Lower leg skin (tissue), 4 donors: ENCODE measurements around the gene INO80B. TPM values are rescaled to one million over a fixed set of nuclear protein-coding genes. Genes with fewer than 3 reads are reported as not detected.

Experiments used
- DNase-seq, 2 donors: peaks; one replicate each; pipeline ENCODE4 v3.0.0-alpha.2; 2019; ENCODE audit warnings: low spot score in 2 of 2
- H3K4me3 ChIP-seq: fragments of 200-600 bp; sonication (generic); 2 replicates; pipeline ENCODE4 v1.5.1; 2017; ENCODE audit warnings: mild to moderate bottlenecking, low read depth; ENCODE audit not compliant: poor library complexity, severe bottlenecking
- POLR2A ChIP-seq, 2 donors: fragments of 450-650 bp; IDR thresholded peaks; one replicate each; pipeline ENCODE4 v1.6.1; 2016 to 2017; ENCODE audit warnings: antibody characterized with exemption in 2 of 2, mild to moderate bottlenecking in 1 of 2, moderate library complexity in 1 of 2
- WGBS, 2 donors: methylation state at CpG; one replicate each; pipeline ENCODE4 v1.1.5; 2018; 5-methylcytosine and 5-hydroxymethylcytosine counted together
- intact Hi-C: fragments of 100-400 bp; cut with DNase I; formaldehyde crosslinking; loops from one replicate; pipeline ENCODE4 v1.15.0; 2023; ENCODE audit warnings: low total_unique reads
- total RNA-seq, 4 donors: library from RNA; depleted of rRNA; stranded (reverse); fragments of >200 nt; gene quantifications; one replicate each; pipeline ENCODE4 v1.1.0, GENCODE V29; 2016
- TF ChIP-seq, protein P1 (sequence below), 3 donors: fragments of 450-650 bp; IDR thresholded peaks; one replicate each; pipeline ENCODE4 v1.5.1; 2016; ENCODE audit warnings: antibody characterized with exemption in 3 of 3, mild to moderate bottlenecking in 3 of 3, moderate library complexity in 2 of 3

The INO80B gene
- total RNA-seq, 4 donors from 2014 or later = 19.3 to 39.6 (median 31.8) TPM

DNA sequence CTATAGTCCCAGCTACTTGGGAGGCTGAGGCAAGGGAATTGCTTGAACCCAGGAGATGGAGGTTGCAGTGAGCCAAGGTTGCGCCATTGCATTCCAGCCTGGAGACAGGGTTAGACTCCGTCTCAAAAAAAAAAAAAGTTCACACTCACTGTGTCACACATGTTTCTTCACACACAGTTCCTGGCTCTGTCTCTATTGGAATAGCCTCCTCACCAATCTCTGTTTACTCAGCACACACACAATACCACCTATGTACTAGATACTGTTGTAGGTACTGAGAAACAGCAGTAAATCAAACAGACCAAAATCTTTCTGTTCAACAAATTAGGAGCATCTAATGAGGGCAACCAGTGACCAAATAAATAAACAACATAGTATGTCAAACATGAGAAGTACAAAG is 31.3 kb downstream of the INO80B start:
- intact Hi-C loops = no loop called here
- 88% methylated on average over 2 of the region's 2 CpGs for WGBS, 2 donors
- H3K4me3 ChIP-seq = no peak overlapping the region
- TF ChIP-seq, protein P1, sequence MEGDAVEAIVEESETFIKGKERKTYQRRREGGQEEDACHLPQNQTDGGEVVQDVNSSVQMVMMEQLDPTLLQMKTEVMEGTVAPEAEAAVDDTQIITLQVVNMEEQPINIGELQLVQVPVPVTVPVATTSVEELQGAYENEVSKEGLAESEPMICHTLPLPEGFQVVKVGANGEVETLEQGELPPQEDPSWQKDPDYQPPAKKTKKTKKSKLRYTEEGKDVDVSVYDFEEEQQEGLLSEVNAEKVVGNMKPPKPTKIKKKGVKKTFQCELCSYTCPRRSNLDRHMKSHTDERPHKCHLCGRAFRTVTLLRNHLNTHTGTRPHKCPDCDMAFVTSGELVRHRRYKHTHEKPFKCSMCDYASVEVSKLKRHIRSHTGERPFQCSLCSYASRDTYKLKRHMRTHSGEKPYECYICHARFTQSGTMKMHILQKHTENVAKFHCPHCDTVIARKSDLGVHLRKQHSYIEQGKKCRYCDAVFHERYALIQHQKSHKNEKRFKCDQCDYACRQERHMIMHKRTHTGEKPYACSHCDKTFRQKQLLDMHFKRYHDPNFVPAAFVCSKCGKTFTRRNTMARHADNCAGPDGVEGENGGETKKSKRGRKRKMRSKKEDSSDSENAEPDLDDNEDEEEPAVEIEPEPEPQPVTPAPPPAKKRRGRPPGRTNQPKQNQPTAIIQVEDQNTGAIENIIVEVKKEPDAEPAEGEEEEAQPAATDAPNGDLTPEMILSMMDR (IDR thresholded peaks at IDR 0.05) = no peak
- no peak for TF ChIP-seq POLR2A (IDR thresholded peaks at IDR 0.05)
- no peak for DNase-seq

DNA sequence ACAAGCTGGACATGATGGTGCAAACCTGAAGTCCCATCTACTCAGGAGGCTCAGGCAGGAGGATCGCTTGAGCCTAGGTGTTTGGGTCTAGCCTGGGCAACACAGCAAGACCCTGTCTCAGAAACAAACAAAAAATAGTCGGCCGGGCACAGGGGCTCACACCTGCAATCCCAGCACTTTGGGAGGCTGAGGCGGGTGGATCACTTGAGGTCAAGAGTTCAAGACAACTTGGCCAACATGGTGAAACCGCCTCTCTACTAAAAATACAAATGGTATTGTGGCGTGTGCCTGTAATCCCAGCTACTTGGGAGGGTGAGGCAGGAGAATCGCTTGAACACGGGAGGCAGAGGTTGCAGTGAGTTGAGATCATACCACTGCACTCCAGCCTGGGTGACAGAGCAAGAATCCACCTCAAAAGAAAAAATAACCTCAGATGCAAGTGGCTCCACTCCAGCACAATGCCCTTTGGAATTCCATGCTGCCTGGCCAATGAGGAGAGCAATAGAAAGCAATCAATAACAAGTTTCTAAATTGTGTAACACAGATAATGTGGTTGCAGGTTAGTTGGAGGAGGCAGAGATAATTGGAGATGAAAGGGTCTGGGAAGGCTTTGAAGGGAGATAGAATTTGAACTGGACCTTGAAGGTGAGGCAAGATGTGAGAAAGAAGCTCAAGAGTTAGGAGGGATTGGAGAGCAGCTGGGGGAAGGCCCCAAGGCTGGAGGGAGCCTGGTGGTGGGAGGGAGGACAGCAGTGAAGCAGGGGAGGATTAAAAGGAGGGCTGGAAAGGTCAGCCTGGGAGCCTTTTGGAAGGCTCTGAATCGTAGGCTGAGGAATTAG is 34.0 kb downstream of the INO80B start:
- DNase-seq = no peak
- H3K4me3 ChIP-seq = no peak overlapping the region
- TF ChIP-seq, protein P1 (IDR thresholded peaks at IDR 0.05) = peak in 1 of 3 donors; percentile 12
- TF ChIP-seq POLR2A (IDR thresholded peaks at IDR 0.05) = no peak
- intact Hi-C loops = no loop called here
- WGBS, 2 donors = 90 to 92% methylated on average over 9 of the region's 9 CpGs

DNA sequence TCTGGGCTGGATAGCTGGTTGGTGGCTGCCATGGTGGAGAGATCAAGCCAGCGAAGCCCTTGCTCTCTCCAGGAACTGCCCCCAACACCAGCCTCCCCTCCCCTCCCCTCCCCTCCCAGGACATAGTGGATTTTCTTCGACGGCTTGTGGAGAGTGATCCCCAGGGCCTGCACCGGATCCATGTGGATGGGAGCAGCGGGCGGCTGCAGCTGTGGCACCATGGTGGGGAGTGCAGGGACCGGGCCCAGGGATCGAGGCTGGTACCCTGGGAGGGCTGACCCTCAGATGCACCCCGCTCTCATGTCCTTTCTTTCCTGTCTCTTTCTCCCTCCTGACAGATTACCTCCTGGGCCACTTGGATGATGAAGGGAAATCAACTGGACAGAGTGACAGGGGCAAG is 35.0 kb downstream of the INO80B start:
- intact Hi-C loops = no loop called here
- H3K4me3 ChIP-seq = no peak overlapping the region
- WGBS, 2 donors = 95 to 96% methylated on average over 9 of the region's 9 CpGs
- DNase-seq = no peak
- TF ChIP-seq, protein P1 (IDR thresholded peaks at IDR 0.05) = no peak
- TF ChIP-seq POLR2A (IDR thresholded peaks at IDR 0.05) = no peak

DNA sequence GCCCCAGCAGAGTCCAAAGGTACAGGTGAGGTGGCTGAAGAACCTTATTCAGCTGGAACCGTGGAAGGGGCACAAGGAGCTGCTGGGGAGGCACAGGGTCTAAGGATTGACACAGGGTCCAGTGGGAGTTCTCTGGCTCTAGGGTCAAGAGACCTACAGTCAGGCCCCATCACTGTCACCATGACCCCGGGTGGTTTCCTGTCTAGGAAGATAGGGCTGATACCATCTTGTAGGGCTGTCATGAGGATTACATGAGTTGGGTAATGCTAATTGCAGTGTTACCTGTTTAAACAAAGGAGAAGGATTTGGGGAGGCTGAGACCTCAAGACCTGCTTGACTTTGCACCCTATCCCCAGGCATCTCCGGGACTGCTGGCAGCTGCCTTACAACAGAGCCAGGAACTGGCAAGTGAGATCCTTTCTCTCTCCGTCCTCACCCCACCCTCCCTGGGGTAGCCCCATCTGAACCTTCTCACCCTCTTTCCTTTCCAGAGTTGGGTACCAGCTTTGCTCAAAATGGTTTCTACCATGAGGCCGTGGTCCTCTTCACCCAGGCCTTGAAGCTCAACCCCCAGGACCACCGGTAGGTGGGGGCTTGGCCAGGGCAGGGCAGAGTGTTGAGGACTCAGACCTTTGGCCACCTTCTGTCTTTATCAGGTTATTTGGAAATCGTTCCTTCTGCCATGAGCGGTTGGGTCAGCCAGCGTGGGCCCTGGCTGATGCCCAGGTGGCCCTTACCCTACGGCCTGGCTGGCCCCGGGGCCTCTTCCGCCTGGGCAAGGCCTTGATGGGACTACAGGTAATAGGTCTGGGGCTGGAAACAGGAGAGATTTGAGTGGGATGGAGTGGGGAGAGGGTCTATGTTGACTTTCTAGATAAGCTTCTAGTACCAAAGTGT is 37.0 kb downstream of the INO80B start:
- no peak overlapping the region for H3K4me3 ChIP-seq
- DNase-seq = no peak
- WGBS, 2 donors = 93 to 95% methylated on average over 12 of the region's 12 CpGs
- TF ChIP-seq, protein P1 (IDR thresholded peaks at IDR 0.05) = no peak
- no peak for TF ChIP-seq POLR2A (IDR thresholded peaks at IDR 0.05)
- intact Hi-C loops = no loop called here

DNA sequence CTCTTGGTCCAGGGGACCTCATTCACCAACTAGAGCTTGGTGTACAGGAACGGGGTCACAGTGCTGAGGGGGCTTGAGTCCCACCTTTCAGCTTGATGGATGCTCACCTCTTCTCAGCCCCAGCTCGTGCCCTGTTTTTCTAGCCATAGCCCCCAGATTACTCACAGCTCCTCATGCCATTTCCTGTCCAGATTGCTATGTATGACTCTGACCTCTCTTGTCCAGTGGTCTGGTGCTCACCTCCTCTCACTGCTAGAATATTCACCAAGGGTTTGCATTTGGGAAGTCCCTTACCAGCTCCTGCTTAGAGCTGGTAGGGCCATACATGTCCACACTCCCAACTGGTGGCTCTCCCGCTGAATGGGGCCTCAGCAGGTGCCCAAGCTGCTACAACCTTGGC is 38.7 kb downstream of the INO80B start:
- 90 to 95% methylated on average over 3 of the region's 3 CpGs for WGBS, 2 donors
- no peak for DNase-seq
- intact Hi-C loops = no loop called here
- TF ChIP-seq POLR2A (IDR thresholded peaks at IDR 0.05) = no peak
- TF ChIP-seq, protein P1 (IDR thresholded peaks at IDR 0.05) = no peak
- no peak overlapping the region for H3K4me3 ChIP-seq
